NCI-H526 treated with DMSO at 0.1 percent for 48 hours (cell line): Measurements from ENCODE around the gene ETNK2.

ENCODE experiments used
- DNase-seq: peaks from one replicate; lab custom pipeline; 2025; lab: John Stamatoyannopoulos, UW

The ETNK2 gene, protein sequence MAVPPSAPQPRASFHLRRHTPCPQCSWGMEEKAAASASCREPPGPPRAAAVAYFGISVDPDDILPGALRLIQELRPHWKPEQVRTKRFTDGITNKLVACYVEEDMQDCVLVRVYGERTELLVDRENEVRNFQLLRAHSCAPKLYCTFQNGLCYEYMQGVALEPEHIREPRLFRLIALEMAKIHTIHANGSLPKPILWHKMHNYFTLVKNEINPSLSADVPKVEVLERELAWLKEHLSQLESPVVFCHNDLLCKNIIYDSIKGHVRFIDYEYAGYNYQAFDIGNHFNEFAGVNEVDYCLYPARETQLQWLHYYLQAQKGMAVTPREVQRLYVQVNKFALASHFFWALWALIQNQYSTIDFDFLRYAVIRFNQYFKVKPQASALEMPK

DNA sequence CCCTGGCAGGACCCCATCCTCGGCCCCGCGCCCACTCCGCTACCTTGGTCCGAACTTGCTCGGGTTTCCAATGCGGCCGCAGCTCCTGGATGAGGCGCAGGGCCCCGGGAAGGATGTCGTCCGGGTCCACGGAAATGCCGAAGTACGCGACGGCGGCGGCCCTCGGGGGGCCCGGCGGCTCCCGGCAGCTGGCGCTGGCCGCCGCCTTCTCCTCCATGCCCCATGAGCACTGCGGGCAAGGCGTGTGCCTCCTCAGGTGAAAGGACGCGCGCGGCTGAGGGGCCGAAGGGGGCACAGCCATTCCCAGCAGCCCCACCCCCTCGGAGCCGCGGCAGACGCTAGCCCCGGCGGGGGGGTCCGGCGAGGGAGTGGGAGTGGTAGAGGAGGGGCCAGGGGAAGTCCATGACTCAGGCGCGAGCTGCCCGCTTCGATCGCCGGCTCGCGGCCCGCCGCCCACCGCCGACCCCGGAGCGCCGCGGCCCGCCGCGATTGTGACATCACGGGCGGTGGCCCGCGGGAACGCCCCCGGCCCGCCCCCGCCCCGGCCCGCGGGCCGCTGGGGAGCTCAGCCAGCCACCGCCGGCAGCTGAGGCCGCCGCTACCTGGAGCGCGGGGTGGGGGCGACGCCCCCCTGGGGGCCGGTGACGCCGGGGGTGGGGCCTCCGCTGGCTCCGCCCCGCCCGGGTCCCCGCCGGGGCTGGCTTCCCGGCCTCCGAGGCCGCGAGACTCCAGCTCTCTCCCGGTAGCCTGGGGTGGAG is at the start of gene ETNK2:
ETNK2 (minus strand) TSS at position 493 of the 758 bp plus-strand sequence; CDS start at position 301, 192 bp downstream.
- no peak for DNase-seq

DNA sequence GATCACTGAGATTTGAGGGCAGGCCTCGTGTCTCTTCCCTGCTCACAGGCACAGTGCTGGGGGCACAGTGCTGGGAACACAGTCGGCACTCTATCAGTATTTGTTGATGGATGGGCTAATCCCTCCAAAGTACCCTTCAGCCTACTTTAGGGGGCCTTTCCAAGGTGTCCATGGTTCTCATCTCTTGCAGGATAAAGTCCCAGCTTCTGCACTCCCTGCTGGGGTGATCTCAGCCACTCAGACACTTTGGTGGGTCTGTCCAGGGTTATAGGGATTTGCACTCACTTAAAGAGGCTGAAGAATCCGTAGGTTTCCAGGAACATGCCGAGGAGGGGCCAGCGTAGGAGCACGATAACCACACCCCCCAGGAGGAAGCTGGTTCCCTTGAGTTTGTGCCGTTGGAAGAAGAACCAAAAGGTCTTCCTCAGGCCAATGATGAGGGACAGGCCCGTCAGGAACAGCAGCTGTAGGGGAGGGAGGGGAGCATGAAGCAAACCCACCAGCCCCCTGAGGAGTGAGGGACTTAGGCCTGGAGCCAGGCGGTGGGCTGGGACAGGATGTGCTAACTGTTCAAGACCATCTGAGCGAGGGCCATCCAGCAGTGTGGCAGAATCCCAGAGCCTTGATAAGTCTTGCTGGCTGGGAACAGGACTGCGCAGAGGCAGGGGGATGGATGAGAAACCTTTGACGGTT is 49.6 kb upstream of the ETNK2 start:
- no peak for DNase-seq

DNA sequence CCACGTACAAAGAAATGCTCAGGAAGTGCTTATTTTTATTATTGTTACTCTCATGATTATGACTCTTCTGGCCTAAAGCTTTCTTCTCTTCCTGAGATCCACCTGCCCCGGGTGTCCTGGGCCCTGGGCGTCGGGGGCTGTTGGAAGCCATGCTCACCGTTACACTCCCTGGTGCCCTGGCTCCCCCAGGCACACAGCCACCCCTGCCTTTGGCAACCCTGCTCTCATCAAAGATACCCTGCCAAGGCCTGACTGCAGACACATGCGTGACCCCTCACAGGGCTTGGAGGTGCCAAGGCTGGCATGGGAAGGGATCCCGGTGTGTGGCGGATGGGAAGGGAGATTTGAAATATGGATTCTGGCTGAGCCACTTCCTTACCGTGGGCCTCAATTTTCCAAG is 47.7 kb upstream of the ETNK2 start:
- DNase-seq = no peak

DNA sequence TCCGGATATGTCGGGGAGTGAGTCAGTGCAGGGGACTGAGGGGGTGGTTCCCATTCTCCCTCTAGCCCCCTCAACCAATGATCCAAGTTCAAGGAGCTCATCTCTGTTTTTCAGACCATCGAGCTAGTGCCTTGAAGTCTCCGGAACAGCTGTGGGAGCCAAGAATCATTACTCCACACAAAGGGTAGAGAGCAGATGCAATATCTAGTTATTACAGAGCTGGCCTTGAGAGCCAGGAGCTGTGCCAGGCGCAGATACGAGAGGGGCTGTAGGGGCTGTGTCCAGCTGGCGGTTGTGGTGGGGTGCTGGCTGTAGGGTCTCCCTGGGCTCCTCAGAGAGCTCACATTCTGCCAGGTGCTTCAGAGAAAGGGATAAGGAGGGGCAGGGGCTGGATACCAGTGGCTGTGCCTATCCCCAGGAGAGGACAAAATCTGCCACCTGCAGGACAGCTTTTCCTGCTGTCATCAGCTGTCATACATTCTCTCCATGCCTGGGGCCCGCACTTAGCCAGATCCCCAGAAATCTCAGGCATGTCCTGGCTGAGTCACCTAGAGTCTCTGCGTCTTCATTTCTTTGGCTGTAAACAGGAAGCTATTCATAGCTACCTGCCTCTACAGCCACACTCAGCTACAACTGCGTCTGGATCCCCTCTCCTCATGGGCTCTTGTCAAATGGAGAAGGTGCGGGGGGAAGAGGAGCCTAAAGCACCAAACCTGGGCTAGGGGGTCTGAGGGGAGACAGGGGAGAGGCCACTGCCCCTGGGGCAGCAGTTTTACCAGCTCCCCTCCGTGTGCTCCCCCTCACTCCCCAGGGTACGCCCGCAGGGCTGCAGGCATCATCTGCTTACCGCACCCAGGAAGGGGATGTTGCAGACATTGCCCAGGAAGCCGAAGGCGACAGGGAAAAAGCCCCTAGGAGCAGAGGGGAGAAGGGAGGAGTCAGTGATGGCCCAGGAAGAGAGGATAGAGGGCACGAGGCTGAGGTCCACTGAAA is 46.8 kb upstream of the ETNK2 start:
- no peak for DNase-seq

DNA sequence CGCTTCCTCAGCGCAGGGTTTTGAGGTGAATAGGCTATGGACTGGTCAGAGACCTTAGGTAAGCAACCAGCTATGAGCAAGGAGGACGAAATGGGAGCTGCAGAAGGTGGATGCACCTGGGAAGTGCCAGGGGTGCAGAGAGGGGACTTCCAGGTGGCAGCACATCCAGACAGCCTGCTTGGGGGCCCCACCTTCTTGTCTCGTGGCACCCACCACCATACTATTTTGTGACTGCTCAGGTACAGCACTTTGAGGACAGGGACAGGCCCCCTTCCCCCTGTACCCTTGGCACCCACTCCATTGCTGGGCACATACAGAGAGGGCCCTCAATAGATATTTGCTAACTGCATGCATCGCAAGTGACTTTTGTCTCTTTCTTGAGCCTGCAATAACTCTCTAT is 45.2 kb upstream of the ETNK2 start:
- DNase-seq = no peak

DNA sequence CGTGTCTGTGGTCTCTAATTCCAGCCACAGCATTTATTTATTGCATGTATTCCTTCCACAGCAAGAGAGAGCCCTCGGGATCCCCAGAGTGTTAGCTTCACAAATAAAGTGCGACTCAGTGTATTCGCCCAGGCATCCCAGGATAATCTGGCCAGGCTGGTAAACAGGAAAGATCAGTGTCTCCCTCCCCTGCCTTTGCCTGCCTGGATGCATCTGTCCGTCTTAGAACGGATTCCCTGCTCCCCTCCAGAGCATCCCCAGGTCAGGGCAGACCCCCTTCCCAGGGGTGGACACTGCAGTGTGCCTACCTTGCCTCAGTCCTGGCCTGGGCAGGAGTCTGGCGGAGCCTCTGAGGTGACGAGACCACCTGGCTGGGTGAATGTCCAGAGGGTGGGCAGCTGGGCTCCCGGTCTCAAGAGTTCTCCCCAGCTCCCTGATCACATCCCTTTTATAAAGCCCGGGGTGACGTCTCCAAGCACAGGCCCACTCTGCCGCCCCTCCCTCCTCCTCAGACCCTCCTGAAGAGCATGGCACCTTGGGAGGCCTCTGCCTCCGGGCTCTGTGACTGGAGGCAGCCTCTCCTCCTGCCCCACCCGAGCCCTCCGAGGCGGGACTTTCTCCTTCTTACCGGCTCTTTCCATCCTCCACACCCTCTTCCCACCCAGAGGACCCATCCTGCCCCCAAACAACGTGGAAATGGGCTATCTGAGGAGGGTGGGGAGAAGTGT is 44.4 kb upstream of the ETNK2 start, which contains the start of gene KISS1:
KISS1 (minus strand) TSS at position 424 of the 728 bp plus-strand sequence. CDS start 3,615 bp downstream, outside the sequence.
- DNase-seq = no peak

DNA sequence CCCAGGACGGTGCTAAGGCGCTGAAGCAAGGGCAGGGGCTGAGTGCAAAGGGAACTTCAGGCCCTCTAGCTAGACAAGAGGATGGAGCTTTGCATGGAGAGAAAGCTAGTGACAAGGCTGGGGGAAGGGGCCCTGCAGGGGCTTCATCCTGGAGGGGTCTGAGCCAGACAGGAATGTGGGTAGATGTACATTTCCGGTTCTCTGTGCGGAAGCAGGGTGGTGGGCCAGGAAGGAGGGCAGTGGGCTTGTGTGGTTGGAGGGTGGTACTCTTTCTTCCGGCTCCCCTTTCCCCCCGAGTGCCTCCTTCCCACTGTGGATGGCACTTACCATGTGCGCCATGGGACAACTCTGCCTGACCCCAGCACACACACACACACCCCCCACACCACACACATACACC is 42.9 kb upstream of the ETNK2 start:
- no peak for DNase-seq

DNA sequence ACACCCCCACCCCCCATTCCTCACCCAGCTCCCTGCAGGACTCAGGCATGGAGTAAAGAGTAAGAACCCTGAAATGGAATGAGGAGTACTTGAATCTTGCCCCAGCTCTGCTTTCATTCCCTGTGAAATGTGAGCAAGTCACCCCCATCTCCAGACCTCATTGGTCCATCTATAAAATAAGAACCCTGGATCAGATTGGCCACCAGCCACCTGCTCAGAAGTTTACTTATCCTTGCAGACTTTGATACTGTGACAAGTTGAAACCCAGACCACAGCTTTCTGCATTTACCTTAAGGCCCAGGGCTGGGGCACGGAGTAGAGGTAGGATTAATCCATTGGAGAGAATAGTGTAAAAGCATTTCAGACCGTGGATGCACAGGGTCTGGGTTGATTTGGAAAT is 42.2 kb upstream of the ETNK2 start:
- no peak for DNase-seq

DNA sequence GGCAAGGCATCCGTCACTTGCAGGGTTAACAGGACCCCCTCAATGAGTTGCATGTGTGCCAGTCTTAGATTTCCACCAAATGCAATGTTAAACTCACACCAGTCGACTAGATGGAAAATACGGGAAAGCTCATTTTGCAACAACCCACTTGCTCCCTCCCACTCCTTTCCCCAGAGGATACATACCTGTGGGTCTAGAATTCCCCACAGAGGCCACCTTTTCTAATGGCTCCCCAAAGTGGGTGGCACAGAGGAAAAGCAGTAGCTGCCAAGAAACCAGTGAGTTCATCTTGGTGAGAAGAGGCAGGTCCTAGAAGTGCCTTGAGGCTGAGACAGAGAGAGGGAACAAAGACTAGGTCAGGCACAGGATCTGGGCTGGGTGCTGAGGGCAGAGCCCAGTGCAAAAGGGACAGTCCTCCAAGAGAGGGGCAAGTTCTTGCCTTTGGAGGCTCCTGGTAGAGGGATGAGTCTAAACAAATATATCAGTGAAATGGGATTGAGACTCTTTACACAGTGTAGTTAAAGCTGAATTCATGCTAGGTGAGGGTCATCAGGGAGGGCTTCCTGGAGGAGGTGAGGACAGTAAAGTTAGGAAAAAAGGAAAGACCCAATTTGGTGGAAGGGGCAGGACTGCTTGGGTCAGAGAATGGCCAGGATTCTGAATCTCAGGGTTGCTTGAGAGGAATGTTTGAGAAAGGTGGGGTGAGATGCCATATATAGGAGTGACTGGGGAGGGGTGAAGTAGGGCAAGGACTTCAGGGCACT is 40.9 kb upstream of the ETNK2 start:
- DNase-seq = no peak

DNA sequence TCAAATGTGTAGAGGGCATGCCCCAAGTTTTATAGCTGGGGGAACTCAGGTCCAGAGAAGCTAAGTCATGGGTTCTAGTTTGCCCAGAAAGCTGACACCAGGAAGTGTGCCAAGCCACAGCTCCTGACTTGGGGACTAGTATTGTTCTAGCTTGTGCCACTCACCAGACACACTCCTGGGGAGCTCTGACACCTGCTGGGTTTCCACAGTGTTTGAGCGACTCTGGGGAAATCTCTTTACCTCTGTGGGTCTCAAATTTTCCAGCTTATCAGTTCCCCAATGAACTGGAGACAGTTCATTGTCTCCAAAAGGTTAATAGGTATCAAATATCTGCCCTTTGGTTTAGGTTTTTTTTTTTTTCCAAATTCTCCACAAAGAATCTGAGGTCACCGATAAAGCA is 40.2 kb upstream of the ETNK2 start:
- DNase-seq = no peak

DNA sequence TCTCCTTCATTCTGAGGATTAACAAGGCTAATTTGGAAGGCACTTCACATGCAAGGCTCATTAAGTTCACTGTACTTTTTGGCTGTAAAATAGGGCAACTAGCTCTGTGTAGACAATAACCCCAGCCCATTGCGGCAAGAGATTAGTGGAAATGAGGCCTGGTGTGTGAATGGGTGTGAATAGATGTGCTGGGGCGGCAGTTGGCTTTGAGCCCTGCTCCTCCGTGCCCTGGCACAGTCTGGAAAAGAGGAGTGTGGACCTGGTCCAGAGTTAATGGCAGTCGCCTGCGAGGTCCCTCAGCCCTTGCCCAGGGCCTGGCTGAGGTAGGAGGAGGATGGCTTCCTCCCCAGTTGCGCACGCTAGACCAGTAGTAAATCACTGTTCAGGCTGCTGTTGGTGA is 39.6 kb upstream of the ETNK2 start:
- DNase-seq = no peak

DNA sequence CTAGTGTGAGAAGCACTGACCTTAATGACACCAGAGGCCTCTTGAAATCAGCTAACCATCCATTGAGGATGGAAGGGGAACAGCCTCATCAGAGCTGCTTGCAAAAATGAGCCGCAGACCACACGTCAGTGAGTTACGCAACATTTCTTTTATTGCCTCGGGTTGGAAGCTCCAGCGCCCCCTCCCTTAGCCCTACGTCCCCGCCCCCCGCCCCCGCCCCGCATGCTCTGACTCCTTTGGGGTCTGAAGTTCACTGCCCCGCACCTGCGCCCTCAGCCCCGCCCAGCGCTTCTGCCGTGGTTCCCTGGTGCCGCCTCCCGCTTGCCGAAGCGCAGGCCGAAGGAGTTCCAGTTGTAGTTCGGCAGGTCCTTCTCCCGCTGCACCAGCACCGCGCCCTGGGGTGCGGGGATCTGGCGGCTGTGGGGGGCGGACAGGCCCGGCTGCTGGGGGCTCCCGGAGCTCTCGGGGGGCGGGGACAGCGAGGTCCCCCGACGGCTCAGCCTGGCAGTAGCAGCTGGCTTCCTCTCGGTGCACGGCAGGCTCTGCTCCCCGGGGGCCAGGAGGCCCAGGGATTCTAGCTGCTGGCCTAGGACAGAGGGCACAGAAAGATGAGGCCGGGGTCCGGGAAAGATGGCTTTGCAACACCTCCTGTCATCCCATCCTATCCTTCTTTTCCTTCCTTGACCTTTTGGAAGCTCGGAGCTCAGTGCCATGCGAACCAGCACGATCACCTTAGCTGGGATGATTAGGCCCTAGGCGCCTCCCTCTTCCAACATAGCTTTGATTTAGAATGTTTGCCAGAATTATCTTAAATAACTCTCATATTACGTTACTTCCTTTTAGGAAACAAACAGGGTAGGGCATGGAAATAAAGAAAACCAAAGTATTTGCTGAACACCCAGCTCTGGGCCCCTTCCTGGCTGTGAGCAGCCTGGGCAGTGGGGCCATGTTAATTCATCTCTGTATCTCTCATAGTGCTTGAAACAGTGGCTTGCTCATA is 38.7 kb upstream of the ETNK2 start:
- peak; percentile 18 for DNase-seq

DNA sequence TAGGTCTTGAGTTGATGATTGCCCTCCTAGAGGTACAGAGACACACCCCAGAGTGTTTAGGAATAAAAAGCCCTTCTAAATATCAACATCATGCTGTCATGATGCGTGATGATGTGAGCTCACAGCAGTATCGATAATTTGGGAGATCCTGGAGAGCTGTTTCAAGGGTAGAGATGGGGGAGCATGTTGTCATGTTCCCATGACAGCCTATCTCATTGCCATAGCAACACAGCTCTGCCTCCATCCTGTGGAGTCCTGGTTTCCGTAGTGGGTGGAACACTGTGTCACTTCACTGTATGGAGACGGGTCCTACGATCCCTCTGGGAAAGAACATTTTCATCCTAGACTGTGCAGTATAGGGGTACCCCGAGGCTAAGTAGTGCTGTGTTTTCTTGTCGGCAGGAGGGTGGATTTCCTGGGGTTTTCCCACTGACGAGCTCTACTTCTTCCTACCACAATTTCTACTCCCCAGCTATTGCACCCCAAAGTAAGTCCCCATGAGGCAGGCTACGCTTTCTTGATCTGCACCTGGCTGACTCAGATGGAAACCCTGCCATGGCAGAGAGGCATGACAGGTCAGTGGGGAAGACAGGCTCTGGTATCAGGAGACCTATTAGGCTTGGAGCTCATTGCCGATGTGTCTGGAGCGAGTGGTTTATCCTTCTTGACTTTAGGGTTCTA is 37.3 kb upstream of the ETNK2 start:
- DNase-seq = no peak

DNA sequence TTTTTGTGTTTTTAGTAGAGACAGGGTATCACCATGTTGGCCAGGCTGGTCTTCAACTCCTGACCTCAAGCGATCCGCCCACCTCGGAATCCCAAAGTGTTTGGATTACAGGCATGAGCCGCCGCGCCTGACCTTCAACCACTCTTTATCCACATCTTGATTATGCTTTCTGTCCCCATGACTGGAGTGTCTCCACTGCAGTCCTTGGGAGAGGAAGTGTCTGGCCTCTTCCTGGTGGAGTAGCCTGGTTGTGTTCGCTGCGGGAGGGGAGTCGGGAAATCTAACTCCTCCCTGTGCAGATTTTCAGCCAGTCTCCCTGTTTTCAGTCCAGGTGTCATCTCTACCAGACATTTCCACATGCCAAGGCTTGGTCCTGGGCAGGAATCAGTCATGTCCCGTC is 34.8 kb upstream of the ETNK2 start:
- no peak for DNase-seq

DNA sequence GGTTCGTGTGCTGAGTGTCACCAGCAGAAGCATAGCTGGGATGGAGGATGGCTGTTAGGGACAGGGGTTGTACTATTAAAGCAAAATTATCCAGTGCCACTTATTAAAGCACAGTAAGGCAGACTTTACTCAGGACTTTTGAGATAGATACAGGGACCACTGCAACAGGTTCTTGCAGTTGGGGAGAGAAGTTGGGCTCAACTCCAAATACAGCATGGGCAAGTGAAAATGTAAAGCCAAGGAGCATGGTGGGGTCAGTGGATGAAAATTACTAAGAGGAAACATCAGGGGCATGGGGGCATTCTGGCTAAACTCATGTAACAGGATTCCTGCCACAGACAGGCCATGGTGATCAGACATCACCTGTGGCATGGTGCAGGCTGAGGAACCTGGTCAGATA is 29.3 kb upstream of the ETNK2 start:
- no peak for DNase-seq

DNA sequence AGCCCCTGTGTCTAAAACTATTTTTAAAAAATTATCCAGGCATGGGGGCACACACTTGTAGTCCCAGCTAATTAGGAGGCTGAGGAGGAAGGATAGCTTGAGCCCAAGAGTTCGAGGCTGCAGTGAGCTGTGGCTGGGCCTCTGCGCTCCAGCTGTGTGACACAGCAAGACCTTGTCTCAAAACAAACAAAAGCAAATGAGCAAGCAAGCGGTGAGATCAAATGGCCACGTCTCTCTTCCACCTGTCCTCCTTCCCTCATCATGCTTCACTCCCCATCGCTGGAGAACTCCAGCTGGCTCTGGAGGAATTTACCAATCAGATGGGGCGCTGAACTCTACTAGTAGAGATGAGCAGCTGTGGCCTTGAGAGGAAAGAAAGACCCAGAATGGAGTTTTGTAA is 28.3 kb upstream of the ETNK2 start:
- DNase-seq = peak; percentile 4

DNA sequence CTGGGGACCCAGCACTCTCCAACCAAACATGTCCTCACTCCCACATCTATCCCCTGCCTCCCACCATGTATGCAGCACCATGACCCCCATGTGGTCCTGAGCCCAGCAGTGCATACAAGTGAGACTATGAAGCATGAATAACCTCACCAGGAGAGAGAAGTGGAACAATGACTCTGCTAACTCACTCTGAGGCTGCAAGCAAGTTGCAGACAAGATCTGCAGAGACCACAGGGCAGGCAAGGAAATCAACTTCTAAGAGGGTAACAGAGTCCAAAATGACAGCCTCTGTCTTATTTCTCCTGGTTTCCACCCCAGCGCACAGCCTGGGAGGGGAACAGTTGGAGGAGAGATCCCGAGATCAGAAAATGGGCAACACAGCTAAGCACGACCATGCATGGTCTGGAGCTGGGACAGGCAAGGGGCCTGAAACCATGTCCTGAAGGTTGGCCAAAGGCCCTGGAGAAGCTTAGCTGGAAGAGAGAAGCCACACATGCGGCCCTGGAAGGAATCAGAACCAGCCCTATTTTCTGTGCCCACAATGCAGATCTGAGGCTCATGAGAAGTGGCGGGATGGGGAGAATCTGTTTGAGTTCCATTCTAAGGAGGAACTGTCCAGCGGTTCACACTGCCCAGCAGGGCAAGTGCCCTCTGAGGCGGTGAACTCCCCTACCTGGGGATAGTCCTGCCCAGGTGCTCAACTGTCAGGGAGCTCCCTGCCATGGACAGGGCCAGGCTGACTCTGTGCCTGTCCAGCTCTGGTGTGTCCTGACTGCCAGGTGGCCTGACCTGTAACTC is 26.8 kb upstream of the ETNK2 start:
- no peak for DNase-seq
